HG03066 (cell line): ENCODE measurements around the gene CCL22.
"Not testable (repeated sequence)": the region's sequence is repeated elsewhere in the genome, so short reads cannot be mapped to it uniquely, and the experiment has no call there.

ENCODE experiments used
- ATAC-seq: cut with Tn5 transposase; IDR thresholded peaks from one replicate; pipeline ENCODE4 v1.9.1; 2021; ENCODE audit warnings: low read depth; ENCODE audit not compliant: unreplicated experiment

CCL22 gene

DNA sequence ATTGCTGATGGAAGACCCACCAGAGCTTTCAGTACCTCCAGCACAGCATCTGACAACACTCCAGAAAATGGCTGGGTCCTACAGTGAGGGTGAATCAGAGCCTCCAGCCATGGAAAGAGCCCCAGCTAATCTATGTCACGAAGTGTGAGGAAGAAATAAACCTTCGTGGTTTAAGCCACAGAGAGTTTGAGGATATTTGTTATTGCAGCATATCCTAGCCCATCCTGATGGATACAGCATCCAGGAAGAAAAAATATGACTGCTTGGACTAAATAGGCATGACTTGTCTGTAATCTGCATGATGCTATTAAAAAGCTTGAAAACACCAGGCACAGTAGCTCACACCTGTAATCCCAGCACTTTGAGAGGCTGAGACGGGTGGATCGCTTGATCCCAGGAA, 32.7 kb downstream of the CCL22 start:
- ATAC-seq, result no peak

DNA sequence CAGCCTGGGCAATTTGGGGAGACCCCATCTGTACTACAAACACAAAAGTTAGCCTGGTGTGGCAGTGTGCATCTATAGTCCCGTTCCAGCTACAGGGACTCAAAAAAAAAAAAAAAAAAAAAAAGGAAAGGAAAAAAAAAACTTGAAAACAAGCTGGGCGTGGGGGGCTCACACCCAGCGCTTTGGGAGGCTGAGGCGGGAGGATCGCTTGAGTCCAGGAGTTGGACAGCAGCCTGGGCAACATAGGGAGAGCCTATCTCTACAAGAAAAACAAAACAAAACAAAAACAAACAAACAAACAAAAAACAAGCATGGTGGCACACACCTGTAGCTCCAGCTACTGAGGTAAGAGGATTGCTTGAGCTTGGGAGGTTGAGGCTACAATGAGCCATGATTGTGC, 33.1 kb downstream of the CCL22 start:
- ATAC-seq, result no peak

- no peak for ATAC-seq
Measured at GRCh38 chr16:57392694-57393093, 34.1 kb downstream of the CCL22 start.

- ATAC-seq, result no peak
Measured at GRCh38 chr16:57394444-57394843, 35.9 kb downstream of the CCL22 start.

- ATAC-seq, result no peak
Measured at GRCh38 chr16:57395026-57395425, 36.4 kb downstream of the CCL22 start.

DNA sequence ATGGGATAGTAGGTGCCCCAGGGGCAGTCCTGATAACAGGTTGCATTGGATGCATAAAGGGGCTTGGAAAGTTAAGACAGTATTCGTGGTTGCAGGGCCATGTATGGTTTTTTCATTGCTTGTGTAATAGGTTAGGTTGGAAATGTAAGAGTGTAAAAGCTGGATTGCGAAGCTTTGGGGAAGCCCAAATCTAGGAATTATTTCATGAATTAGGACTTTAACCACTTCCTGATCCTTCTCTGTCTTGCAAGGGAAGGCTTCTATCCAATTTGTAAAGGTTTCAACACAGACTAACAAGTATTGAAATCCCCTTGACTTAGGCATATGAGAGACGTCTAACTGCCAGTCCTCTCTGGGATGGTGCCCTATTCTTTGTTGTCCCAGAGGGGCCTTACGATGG, 38.2 kb downstream of the CCL22 start:
- ATAC-seq, result no peak

DNA sequence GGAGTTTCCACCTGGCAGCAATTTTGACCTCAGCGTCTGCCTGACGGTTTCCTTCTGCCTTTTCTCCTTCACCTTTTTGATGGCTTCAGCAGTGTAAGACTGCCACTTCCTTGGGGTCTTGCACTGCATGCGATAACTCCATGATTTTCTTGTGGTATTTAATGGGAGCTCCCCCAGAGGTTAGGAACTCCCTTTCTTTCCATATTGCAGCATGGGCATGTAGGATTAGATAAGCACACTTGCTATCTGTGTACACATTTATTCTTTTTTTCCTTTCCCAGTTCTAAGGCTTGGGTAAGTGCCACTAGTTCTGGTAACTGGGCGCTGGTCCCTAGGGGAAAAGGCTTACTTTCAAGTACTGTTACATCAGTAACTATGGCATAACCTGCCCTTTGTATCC, 38.9 kb downstream of the CCL22 start:
- not testable (repeated sequence) for ATAC-seq

DNA sequence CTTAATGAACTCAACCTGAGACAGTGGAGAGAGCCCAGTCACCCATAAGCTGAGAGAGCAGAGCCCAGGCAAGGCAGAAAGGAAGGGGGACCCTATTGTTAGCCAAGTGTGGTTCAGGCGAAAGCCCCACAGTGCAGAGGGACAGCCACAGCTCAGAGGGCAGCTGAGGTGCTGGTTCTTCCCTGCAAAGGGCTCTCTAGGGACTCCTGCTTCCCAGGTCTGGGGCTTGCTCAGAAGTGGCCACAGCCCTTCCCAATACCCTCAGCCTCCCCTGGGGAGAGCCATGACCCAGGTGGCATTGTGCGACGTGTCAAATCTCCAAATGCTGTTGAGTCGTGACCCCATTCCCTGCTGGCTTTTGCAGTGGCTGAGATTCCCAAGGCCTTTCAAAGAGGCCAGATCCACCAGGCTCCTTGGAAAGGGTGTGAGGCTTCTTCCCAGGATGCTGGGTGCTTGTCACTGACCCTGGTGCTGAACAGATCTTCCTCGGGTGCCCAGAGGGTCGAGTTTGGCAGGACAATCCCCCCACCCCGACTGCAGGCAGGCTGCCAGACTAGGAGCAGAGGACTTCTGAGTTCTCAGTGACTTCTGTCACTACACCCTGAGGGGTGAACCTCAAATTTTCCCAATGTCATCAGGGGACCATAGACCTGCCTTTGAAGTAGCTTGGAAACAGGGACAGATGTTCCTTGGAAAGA, 43.5 kb downstream of the CCL22 start:
- no peak for ATAC-seq

DNA sequence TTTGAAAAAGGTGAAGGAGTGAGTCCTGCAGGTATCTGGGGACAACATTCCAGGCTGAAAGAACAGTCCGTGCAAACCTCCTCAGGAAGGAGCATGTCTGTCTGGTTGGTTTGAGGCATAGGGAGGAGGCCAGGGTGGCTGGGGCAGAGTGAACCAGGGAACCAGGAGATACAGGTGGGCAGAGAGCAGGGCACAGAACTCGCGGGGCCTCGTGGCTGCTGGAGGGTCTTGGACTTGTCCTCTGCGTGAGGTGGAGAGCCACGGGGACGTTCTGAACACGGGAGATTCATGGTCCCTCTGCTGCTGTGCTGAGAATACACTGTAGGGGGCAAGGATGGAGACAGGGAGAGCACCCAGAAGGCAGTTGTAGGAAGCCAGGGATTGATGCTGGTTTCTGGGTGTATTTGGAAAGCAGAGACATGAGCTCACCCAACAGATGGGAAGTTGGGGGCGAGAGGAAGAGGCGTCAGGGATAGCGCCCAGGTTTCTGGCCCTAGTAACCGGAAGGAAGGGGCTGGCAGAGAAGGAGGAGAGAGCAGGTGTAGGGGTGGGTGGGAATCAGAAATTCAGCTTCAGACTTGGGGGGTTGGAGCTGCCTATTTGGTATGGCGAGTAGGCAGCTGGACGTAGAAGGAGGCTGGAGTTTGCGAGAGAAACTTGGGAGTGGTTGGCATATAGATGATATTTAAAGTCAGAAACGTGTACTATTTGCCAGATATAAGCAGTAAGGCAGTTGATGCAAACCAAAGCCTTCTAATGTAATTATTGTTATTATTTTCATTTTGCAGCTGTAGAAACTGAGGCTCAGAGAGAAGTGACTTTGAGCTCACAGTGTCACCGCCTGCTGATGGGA, 45.6 kb downstream of the CCL22 start, which contains the start of gene CCL17:
TSS of gene CCL17 (plus strand) at position 803 of the 853 bp plus-strand sequence. CDS start 9,166 bp downstream, outside the sequence.
- ATAC-seq, result no peak

DNA sequence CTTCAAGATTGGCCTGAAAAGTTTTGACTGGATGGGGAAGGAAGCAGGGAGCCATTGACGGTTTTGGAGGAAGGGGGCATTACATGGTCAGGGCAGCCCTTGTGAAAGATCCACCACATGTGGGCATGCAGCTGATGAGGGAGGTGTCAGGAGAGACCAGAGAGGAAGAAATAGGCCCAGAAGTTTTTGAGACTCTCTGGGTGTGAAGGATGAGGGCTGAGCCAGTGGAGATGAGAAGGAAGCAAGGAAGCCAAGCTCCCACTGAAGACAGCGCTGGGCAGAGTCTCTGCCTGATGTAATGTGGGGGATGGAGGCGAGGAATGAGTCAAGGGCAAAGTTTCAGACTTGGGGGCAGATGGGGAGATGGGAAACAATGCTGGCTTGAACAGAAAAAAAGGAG, 46.5 kb downstream of the CCL22 start:
- ATAC-seq, result no peak

DNA sequence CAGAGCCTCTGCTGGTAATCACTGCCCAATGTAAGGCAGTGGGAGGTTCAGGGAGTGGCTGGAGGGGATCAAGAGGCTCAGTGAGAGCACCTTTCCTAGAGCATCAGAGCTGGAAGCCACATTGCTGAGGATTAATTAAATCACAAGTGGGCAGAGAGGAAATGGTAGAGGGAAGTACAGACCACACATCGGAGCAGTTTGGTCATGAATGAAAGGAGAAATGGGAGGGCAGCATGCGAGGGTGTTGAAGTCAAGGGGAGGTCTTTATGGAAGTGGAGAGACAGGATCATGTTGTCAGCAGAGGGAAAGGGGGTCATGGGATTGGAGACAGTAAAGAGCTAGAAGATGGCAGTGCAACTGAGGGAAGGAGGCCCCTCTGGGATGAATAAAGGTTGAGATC, 48.3 kb downstream of the CCL22 start:
- no peak for ATAC-seq

- ATAC-seq, result no peak
Measured at GRCh38 chr16:57407521-57408353, 49.2 kb downstream of the CCL22 start.

DNA sequence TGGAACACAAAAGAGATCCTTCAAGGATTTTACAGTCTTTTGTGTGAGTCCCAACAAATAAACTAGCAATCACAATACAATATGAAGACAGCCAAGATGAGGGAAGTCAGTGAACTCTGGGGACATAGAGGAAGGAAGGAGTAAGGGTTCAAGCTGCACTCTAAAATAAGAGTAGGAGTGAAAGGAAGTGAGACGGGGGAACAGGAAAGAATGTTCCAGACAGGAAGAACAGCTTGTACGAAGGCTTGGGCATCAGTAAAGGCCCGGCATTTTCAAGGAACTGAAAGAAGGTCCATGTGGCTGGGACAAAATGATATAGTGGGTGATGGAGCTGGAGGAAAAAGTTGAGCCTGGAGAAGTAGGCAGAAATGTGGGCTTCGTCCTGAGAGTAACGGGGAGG, 50.5 kb downstream of the CCL22 start:
- no peak for ATAC-seq

DNA sequence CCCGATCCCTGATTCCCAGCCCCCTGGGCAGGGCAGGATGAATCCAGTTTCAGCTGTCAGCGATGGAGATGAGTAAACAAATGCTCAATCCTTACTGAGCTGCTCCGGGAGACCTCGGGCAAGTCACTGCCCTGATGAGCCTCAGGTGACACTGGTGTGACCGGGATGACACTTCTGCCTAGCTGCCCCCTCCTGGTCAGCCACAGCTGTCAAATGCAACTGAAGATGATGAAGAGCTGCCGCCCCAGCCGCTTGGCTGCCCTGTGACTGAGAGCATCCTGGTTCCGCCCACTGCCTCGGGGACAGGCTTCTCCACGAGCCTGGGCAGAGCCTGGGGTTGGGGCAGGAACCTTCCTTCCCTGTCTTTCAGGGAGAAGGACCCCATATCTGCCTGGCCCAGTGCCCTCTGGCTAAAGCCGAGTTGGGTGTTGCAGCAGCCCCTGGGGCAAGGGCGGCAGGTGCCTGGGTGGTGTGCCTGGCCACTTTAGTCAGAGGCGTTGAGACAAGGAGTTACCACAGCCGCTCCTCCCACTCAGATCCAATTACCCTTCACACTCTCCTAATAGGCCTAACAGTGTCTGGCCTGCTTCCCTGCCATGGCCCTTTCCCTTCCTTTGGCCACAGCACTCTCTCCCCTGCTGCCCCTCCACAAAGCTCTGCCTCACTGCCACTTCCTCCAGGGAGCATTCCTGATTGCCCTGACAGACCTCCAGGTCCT, 51.4 kb downstream of the CCL22 start:
- ATAC-seq, result no peak

- no peak for ATAC-seq
Measured at GRCh38 chr16:57411362-57411976, 52.9 kb downstream of the CCL22 start.

DNA sequence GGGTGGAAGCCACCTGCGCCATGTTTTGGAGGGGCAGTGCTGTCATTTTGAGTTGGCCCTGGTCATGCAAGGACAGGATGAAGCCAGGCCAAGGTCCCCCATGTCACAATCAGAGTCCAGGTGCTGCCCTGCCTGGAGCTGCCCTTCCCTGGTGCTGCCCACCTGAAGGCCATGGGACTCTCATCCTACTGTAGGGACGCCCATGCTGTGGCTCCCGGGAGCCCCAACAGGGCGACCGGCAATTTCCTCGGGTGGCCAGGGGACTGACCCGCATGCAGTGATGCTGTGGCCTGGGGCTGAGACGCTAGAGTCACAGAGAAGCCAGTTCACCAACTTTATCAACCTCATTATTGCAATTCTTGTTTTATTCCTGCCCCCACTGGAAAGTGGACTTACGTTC, 54.0 kb downstream of the CCL22 start:
- no peak for ATAC-seq

DNA sequence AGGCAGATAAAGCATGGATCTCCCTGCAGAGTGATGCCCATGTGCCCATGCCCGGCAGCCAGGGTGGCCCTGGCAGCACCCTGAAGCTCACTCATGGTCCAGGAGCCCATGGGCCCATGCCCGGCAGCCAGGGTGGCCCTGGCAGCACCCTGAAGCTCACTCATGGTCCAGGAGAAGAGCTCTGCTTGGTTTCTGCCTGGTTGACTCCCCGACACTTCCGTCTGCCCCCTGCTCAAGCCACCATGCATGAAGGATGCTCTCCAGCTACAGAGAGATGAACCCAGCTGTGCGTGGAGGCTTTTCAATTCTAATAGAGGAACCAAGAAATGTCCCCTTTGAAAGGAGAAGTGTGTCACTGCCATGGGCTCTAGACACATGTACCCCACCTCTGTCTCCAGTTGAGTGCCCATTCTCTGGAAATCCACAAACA, 54.7 kb downstream of the CCL22 start:
- peak; percentile 70 for ATAC-seq

- ATAC-seq, result peak; percentile 11
Measured at GRCh38 chr16:57413733-57414132, 55.1 kb downstream of the CCL22 start.
